ENCODE measurements around the gene SSPN.
"Not testable (repeated sequence)": the region's sequence is repeated elsewhere in the genome, so short reads cannot be mapped to it uniquely, and the experiment has no call there.

SSPN gene

GRCh38 chr12:26231470-26231869 is 36.1 kb downstream of the SSPN start:
- DNase-seq: no peak

- no peak for DNase-seq
These were observed 36.5 kb downstream of the SSPN start for GRCh38 chr12:26231921-26232320.

GRCh38 chr12:26233631-26234030 is 38.3 kb downstream of the SSPN start:
- DNase-seq: no peak

- not testable (repeated sequence) for DNase-seq
These were observed 40.1 kb downstream of the SSPN start for GRCh38 chr12:26235465-26235864.

- no peak for DNase-seq
These were observed 43.2 kb downstream of the SSPN start for GRCh38 chr12:26238341-26239121.

GRCh38 chr12:26239122-26239851 is 43.9 kb downstream of the SSPN start:
- no peak for DNase-seq

GRCh38 chr12:26239852-26240815 is 44.8 kb downstream of the SSPN start:
- no peak for DNase-seq

GRCh38 chr12:26241080-26241479 is 45.7 kb downstream of the SSPN start:
- DNase-seq: no peak

GRCh38 chr12:26242683-26243082 is 47.3 kb downstream of the SSPN start:
- no peak for DNase-seq

GRCh38 chr12:26244503-26244902 is 49.1 kb downstream of the SSPN start:
- no peak for DNase-seq

- DNase-seq: peak; percentile 24
These were observed 50.0 kb downstream of the SSPN start for GRCh38 chr12:26245175-26245942.

- no peak for DNase-seq
These were observed 51.3 kb downstream of the SSPN start for GRCh38 chr12:26246483-26247164.

GRCh38 chr12:26247873-26248272 is 52.5 kb downstream of the SSPN start:
- peak; percentile 15 for DNase-seq

- no peak for DNase-seq
These were observed 55.4 kb downstream of the SSPN start for GRCh38 chr12:26250801-26251200.

GRCh38 chr12:26251600-26251999 is 56.2 kb downstream of the SSPN start:
- no peak for DNase-seq

GRCh38 chr12:26252946-26253345 is 57.6 kb downstream of the SSPN start:
- DNase-seq: no peak

- DNase-seq: no peak
These were observed 60.7 kb downstream of the SSPN start for GRCh38 chr12:26255893-26256645.

- no peak for DNase-seq
These were observed 69.0 kb downstream of the SSPN start for GRCh38 chr12:26264215-26264838.

- no peak for DNase-seq
These were observed 70.2 kb downstream of the SSPN start for GRCh38 chr12:26265606-26266005.

- DNase-seq: no peak
These were observed 71.5 kb downstream of the SSPN start for GRCh38 chr12:26266881-26267280.
